Amygdala (tissue), 56 donors: Measurements from ENCODE around the gene PLEKHM1.
"Not testable (repeated sequence)": the region's sequence is repeated elsewhere in the genome, so short reads cannot be mapped to it uniquely, and the experiment has no call there.

ENCODE experiments used
- DNase-seq, 56 donors: peaks; one replicate each; lab custom pipeline; 2025; lab: John Stamatoyannopoulos, UW

PLEKHM1 gene

DNA sequence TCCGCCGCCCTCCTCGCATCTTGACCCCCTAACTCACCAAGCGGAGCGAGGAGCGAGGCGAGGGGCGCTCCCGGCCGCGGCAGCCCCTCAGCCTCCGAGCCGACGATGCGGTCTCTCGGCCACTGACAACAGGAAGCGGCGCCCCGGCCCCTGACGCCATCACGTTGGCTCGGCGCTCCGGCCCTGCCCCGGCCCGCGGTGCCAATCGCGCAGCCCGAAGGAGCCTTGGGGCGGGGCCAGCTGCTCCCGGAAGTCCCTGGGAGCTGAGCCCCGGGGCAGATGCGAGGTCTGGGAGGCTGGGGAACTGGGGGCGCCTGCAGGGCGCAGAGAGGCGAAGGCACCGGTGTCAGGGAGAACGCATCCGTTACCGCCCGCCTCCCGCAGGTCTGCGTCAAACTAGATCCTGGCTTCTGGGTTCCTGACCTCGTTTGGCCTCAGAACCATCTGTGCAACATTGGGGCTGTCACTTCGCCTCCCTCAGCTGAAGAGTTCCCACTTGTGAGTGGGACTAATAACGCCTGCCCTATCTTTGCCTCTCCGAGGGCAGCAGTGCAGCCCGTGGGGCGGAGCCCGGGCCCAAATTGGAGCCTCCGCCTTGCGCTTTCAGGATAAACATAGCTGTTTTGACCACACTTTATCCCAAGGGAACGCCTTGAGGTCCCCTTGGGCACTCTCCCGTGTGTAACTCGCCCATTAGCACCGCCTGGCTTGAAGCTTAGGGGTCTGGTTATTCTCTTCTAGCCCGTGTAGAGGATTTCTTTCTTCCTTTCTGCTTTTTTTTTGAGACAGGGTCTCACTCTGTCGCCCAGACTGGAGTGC, at the start of gene PLEKHM1:
PLEKHM1 (minus strand) TSS at position 107 of the 819 bp plus-strand sequence. CDS start 8,237 bp downstream, outside the sequence.
- peak in 55 of 56 donors; percentile 11 to 89 (median 62) for DNase-seq

DNA sequence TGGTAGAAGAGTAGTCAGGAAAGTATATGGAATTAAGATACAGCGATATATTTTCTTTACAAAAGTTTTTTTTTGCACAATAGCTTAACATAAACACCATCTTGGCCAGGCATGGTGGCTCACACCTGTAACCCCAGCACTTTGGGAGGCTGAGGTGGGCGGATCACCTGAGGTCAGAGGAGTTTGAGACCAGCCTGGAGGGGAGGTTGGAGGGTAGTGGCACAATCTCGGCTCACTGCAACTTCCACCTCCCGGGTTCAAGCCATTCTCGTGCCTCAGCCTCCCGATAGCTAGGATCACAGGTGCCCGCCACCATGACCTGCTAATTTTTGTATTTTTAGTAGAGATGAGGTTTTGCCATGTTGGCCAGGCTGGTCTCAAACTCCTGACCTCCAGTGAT, 47.6 kb upstream of the PLEKHM1 start:
- not testable (repeated sequence) for DNase-seq

DNA sequence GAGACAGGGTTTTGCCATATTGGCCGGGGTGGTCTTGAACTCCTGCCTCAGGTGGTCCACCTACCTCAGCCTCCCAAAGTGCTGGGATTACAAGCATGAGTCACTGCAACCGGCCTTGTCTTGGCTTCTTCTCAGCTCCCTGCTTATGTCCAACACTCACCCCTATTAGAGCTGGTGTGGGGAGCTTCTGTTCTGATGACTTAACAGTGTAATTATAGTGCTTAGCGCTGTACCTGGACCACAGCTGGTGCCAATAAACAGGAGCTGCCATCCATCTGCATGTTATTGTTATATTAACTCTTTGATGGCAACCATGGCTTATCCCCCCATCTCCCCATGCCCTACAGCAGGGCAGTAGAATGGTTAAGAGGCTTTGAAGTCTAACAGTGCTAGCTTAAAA, 15.6 kb upstream of the PLEKHM1 start:
- not testable (repeated sequence) for DNase-seq

DNA sequence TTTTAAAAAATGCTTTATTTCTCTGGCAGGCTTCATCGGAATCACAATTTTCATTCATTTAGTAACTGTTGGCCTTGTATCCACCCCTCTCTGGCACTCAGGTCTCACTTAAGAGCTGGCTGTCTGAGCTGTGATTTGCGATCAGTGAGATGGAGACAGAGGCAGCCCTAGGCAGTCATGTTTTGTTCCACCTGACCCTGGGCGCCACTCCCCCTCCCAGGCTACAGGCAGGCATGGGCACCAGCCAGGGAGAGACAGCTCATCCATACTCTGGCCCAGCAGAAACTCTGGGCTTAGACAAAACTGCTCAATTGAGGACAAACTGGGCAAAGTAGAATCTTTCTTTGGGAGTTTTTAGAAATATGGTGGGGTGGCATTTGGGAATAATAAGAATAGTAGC, 14.7 kb upstream of the PLEKHM1 start:
- DNase-seq, result not testable (repeated sequence)

GRCh38 chr17:45501092-45501707, 10.7 kb upstream of the PLEKHM1 start:
- DNase-seq, result not testable (repeated sequence)

DNA sequence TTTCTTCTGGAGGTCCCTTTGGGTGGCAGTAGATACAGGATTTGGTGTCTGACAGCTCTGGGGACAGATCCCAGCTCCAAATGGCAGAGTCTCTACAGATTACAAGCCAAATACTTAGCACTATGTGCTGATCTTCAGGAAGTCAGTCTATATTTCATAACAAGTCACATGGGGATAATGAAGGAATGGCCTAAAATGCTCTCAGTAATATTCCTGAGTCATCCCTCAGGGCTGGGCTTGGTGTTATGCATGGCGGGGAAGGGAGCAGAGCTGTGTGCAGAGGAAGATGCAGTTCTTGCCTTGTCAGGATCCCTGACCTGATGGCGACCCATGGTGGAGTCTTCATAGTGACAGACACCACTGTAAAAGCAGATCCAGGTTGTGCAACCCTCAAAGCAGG, 10.0 kb upstream of the PLEKHM1 start:
- DNase-seq, result not testable (repeated sequence)

GRCh38 chr17:45499208-45499607, 8.7 kb upstream of the PLEKHM1 start:
- not testable (repeated sequence) for DNase-seq

GRCh38 chr17:45498377-45498776, 7.9 kb upstream of the PLEKHM1 start:
- not testable (repeated sequence) for DNase-seq

DNA sequence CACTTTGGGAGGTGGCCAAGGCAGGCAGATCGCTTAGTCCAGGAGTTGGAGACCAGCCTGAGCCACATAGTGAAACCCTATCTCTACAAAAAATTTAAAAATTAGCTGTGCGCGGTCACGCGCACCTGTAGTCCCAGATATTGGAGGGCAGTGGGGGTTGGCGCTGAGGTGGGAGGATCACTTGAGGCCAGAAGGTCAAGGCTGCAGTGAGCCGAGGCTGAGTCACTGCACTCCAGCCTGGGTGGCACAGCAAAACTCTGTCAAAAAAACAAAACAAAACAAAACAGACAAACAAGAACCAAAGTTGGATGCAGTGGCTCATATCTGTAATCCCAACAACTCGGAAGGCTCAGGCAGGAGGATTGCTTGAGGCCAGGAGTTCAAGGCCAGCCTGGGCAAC, 6.9 kb upstream of the PLEKHM1 start:
- DNase-seq, result not testable (repeated sequence)

DNA sequence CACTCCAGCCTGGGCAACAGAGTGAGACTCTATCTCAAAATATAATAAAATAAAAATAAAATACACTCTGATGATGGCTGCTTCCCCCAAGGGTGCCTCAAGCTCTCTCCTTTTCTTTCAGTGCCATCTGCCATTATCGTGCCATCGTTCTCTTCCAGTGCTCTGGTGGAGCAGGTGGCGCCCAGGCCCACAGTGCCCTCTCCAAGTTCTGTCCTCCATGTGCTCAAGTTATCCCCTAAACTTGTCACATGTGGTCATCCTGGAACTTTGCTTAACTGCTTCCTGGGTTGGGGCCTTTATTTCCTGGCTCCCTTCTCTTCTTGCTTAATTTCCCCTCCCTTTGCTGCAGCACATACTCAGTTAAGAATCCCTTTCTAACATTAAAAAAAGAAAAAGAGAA, 6.0 kb upstream of the PLEKHM1 start:
- DNase-seq, result not testable (repeated sequence)

GRCh38 chr17:45494556-45494955, 4.0 kb upstream of the PLEKHM1 start:
- DNase-seq, result not testable (repeated sequence)

- not testable (repeated sequence) for DNase-seq
These were observed 1.6 kb upstream of the PLEKHM1 start for GRCh38 chr17:45492156-45492555.

DNA sequence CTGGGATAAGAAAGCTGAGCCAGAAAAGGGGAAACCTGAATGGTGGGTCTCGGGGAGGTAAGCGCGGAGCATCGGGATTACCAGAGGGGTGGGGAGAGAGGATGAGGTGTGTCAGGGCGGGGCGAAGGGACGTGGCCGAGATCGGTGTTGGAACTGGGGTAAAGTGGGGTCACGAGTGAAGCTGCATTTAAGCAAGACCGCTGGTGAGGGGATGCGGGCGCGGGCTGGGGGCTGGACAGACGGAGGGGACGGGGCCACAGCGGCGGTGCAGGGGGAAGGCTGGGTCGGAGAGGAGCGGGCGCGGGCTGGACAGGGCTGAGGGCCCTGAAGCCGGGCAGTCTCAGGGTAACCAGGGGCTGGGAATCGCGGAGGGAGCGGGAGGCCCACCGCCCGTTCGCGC, 323 bp downstream of the PLEKHM1 start:
- DNase-seq, result peak in 4 of 56 donors; percentile 2 to 32 (median 28)

DNA sequence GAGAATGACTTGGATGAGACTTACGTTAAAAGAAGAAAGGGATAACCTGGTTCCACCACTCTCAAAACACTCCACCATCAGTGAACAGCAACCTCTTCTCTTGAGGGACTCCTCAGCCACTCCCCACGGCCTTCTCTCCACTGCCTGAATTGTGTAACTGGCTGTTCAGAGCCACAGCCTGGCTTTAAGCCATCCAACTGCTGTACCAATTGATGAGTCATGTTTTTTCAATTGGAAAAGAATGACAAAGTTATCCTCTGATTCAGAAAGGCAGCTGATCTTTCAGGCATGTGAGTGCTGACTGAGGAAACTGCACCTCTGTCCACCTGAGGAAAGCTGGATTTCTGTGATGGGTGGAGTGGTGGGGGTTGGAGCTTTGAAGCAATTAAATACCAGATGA, 2.8 kb downstream of the PLEKHM1 start:
- peak in 49 of 56 donors; percentile 4 to 82 (median 41) for DNase-seq

GRCh38 chr17:45483591-45484216, 6.8 kb downstream of the PLEKHM1 start:
- not testable (repeated sequence) for DNase-seq

DNA sequence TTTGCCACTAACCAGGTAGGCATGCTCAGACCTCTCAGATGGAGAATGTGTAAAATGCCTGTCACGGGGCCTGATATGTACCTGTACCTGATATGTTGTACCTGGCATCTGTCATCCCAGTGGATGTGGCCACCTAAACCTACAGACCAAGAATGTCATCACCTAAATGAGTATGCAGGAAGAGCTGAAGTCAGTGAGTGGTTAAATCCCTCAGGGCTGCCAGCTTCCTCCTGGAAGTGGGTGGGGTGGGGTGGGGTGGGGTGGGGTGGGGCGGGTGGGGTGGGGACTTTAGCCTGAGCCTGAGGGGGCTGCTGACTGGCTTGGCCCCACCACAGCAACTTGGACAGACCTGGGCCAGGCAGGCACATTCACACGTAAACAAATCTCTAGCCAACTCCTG, 7.3 kb downstream of the PLEKHM1 start:
- DNase-seq, result not testable (repeated sequence)

DNA sequence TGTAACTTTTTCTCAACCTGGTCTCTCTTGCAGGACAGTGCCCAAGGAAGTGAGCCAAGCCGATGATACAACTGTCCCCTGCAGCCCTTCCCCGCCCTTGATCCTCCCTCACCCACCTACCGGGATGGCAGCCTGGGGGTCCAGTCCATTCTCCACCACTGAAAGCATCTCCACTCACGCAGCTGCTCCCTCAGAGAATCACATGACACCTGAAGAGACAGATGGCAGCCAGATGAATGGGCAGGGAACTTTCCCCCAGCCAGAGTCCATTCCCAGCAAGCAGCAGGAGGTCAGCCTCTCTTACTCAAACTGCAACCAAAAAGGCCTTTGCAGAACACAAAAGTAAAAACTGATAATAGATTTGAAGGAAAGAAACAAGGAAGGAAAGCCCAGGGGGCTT, 8.2 kb downstream of the PLEKHM1 start:
- not testable (repeated sequence) for DNase-seq

DNA sequence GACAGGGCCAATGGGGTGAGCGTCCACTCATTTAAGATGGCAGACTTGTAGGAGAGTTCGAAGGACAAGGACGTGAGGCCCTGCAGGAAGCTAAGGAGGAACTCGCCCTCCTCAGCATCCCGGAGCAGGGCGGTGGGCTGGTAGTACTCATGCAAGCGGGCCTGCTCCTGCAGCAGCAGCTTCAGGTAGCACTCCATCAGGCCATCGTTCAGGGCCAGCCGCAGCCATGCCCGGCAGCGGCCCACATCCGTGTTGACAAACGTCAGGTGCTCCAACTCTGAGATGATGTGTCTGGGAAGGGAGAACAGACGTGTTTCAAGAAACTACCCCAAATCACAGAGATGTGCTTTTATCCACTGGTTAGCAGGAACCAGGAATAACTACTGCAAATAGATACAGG, 15.1 kb downstream of the PLEKHM1 start:
- DNase-seq, result not testable (repeated sequence)

DNA sequence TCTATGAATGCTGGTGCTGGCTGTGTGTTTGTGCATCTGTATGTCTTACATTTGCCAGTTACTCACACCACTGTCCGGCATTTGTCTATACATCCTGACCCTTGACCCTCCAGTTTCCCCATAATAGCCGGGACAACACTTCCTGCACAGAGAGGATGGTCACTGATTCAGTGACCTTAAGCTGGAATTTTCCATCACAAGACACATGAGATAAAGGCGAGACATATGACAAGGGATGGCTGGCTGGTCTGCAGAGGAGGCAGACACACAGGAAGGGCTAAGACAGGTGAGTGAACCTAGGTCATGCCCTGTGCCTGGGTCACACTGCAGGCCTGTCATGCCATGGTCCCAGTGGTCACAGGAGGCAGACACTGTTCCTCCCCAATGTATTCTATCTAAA, 18.3 kb downstream of the PLEKHM1 start:
- DNase-seq, result not testable (repeated sequence)

GRCh38 chr17:45469204-45469563, 21.3 kb downstream of the PLEKHM1 start:
- not testable (repeated sequence) for DNase-seq
